ENCODE data around the gene HNRNPH3. TPM values are rescaled to one million over a fixed set of nuclear protein-coding genes. Genes with fewer than 3 reads are reported as not detected.

Gene HNRNPH3
- polyA plus RNA-seq, 1 donor from 2014 or later, result 74.2 TPM

DNA sequence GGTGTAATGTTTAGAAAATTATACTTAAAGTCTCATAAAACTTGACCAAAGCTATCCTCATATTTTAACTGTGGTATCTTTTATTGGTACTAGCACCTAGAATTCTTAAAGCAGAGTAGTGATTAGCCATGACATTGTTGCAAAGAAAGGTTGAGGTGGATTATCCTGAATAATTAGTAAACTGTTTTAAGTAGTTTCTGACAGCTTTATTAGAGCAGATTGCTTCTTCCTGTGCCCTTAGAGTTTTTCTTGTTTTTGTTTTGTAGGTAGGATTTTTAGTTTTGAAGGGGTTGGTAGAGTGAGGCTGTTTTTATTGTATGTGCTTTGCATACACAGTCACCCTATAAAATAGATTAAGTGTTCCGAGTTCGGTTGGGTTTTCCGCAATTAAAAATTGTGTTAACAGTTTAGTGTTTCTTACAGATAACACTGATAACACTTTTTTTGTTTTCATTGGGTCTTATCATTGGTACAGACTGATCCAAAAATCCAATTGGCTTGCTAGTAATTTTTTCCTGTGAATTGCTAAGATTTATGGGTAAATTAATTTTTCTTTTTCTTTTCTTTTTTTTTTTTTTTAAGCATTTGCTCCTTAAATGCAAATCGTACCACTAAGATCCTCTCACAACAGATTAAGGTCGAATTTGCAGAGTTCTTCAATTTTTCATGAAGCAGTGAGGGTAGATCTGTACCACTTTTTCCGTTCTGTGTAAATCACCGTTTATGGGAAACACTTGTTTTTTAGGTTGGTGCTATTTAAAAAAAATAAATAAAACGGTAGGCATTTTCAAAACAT is 3.0 kb downstream of the HNRNPH3 start:
- H3K9me3 ChIP-seq (ENCODE audit: low read length), result no peaks in the 10 kb centered on the region
- no peaks in the 10 kb centered on the region for H3K27me3 ChIP-seq (ENCODE audit: insufficient read depth, low read depth, low read length)
- H3K36me3 ChIP-seq (ENCODE audit: insufficient read depth, low read length), result no peaks in the 10 kb centered on the region
- H3K79me2 ChIP-seq (replicated peaks; ENCODE audit: insufficient read depth, low read length), result peaks cover 76% of the 10 kb centered on the region
- H3F3A ChIP-seq (ENCODE audit: insufficient read depth, low read length, poor library complexity, severe bottlenecking), result peaks cover 7% of the 10 kb centered on the region
- TF ChIP-seq MXI1 (conservative IDR thresholded peaks at IDR 0.05; ENCODE audit: poor library complexity, severe bottlenecking) (no peak), EZH2 (IDR thresholded peaks at IDR 0.05; ENCODE audit: borderline replicate concordance, insufficient read depth, low read length, poor library complexity, severe bottlenecking) (no peak), POLR2AphosphoS5 (IDR thresholded peaks at IDR 0.05) (no peak), TAF1 (IDR thresholded peaks at IDR 0.05; ENCODE audit: low read depth) (no peak), EP300 (conservative IDR thresholded peaks at IDR 0.05; ENCODE audit: poor library complexity, severe bottlenecking) (no peak), RAD21 (conservative IDR thresholded peaks at IDR 0.05) (no peak), SMC3 (conservative IDR thresholded peaks at IDR 0.05; ENCODE audit: poor library complexity) (no peak)
- TF ChIP-seq, protein P1, sequence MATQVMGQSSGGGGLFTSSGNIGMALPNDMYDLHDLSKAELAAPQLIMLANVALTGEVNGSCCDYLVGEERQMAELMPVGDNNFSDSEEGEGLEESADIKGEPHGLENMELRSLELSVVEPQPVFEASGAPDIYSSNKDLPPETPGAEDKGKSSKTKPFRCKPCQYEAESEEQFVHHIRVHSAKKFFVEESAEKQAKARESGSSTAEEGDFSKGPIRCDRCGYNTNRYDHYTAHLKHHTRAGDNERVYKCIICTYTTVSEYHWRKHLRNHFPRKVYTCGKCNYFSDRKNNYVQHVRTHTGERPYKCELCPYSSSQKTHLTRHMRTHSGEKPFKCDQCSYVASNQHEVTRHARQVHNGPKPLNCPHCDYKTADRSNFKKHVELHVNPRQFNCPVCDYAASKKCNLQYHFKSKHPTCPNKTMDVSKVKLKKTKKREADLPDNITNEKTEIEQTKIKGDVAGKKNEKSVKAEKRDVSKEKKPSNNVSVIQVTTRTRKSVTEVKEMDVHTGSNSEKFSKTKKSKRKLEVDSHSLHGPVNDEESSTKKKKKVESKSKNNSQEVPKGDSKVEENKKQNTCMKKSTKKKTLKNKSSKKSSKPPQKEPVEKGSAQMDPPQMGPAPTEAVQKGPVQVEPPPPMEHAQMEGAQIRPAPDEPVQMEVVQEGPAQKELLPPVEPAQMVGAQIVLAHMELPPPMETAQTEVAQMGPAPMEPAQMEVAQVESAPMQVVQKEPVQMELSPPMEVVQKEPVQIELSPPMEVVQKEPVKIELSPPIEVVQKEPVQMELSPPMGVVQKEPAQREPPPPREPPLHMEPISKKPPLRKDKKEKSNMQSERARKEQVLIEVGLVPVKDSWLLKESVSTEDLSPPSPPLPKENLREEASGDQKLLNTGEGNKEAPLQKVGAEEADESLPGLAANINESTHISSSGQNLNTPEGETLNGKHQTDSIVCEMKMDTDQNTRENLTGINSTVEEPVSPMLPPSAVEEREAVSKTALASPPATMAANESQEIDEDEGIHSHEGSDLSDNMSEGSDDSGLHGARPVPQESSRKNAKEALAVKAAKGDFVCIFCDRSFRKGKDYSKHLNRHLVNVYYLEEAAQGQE (IDR thresholded peaks at IDR 0.05; ENCODE audit: borderline replicate concordance), result no peak
- TF ChIP-seq, protein P2, sequence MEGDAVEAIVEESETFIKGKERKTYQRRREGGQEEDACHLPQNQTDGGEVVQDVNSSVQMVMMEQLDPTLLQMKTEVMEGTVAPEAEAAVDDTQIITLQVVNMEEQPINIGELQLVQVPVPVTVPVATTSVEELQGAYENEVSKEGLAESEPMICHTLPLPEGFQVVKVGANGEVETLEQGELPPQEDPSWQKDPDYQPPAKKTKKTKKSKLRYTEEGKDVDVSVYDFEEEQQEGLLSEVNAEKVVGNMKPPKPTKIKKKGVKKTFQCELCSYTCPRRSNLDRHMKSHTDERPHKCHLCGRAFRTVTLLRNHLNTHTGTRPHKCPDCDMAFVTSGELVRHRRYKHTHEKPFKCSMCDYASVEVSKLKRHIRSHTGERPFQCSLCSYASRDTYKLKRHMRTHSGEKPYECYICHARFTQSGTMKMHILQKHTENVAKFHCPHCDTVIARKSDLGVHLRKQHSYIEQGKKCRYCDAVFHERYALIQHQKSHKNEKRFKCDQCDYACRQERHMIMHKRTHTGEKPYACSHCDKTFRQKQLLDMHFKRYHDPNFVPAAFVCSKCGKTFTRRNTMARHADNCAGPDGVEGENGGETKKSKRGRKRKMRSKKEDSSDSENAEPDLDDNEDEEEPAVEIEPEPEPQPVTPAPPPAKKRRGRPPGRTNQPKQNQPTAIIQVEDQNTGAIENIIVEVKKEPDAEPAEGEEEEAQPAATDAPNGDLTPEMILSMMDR (IDR thresholded peaks at IDR 0.05; ENCODE audit: poor library complexity, severe bottlenecking), result no peak
- no peaks in the 10 kb centered on the region for H3K9me2 ChIP-seq (ENCODE audit: insufficient read depth, low read length)
- peak overlapping the region; percentile 99 for H3K9ac ChIP-seq (ENCODE audit: low read length)
- H2AFZ ChIP-seq (ENCODE audit: low read depth, low read length), result no peak overlapping the region
- H3K27ac ChIP-seq (ENCODE audit: low read length), result no peak overlapping the region
- H3K4me3 ChIP-seq (ENCODE audit: low read length), result peak overlapping the region; percentile 87
- peak overlapping the region; percentile 80 for H3K4me2 ChIP-seq (ENCODE audit: low read length)
- peaks cover 55% of the 10 kb centered on the region for H4K20me1 ChIP-seq (ENCODE audit: insufficient read depth)

DNA sequence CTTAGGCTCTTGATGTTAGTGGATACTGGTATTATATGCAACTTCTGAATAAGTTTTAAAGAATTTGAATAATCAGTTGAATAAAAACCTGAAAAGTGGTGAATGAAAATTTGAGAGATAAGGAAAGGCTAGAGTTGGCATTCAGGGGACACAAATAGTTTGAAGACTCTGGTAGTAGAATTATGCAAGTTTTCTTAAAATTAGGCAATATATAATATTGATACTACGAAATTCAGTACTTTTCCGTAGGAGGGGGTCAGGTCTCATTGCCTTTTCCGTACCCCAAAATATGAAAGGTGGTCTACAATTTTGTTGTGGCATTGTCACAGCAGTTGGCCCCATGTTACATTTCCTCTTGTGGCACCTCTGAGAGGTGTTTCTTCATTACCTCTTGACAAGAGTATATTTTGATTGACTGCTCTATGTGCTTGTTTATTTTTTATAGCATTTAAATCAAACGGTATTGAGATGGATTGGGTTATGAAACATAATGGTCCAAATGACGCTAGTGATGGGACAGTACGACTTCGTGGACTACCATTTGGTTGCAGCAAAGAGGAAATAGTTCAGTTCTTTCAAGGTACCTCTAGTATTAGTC is 5.0 kb downstream of the HNRNPH3 start:
- H3F3A ChIP-seq (ENCODE audit: insufficient read depth, low read length, poor library complexity, severe bottlenecking), result peaks cover 7% of the 10 kb centered on the region
- H3K9me3 ChIP-seq (ENCODE audit: low read length), result no peaks in the 10 kb centered on the region
- no peak overlapping the region for H3K27ac ChIP-seq (ENCODE audit: low read length)
- H3K27me3 ChIP-seq (ENCODE audit: insufficient read depth, low read depth, low read length), result no peaks in the 10 kb centered on the region
- H3K36me3 ChIP-seq (ENCODE audit: insufficient read depth, low read length), result peaks cover 9% of the 10 kb centered on the region
- H3K9ac ChIP-seq (ENCODE audit: low read length), result no peak overlapping the region
- H3K9me2 ChIP-seq (ENCODE audit: insufficient read depth, low read length), result no peaks in the 10 kb centered on the region
- no peak overlapping the region for H2AFZ ChIP-seq (ENCODE audit: low read depth, low read length)
- peak overlapping the region; percentile 87 for H3K4me3 ChIP-seq (ENCODE audit: low read length)
- peaks cover 65% of the 10 kb centered on the region for H4K20me1 ChIP-seq (ENCODE audit: insufficient read depth)
- peaks cover 93% of the 10 kb centered on the region for H3K79me2 ChIP-seq (replicated peaks; ENCODE audit: insufficient read depth, low read length)
- no peak for TF ChIP-seq TAF1 (IDR thresholded peaks at IDR 0.05; ENCODE audit: low read depth)
- TF ChIP-seq, protein P1 (IDR thresholded peaks at IDR 0.05; ENCODE audit: borderline replicate concordance), result no peak
- no peak for TF ChIP-seq SMC3 (conservative IDR thresholded peaks at IDR 0.05; ENCODE audit: poor library complexity)
- TF ChIP-seq, protein P2 (IDR thresholded peaks at IDR 0.05; ENCODE audit: poor library complexity, severe bottlenecking), result no peak
- TF ChIP-seq POLR2AphosphoS5 (IDR thresholded peaks at IDR 0.05), result no peak
- TF ChIP-seq EP300 (conservative IDR thresholded peaks at IDR 0.05; ENCODE audit: poor library complexity, severe bottlenecking), result no peak
- TF ChIP-seq RAD21 (conservative IDR thresholded peaks at IDR 0.05), result no peak
- no peak for TF ChIP-seq MXI1 (conservative IDR thresholded peaks at IDR 0.05; ENCODE audit: poor library complexity, severe bottlenecking)
- TF ChIP-seq EZH2 (IDR thresholded peaks at IDR 0.05; ENCODE audit: borderline replicate concordance, insufficient read depth, low read length, poor library complexity, severe bottlenecking), result no peak
- peak overlapping the region; percentile 80 for H3K4me2 ChIP-seq (ENCODE audit: low read length)

All from neural cell (in vitro differentiated cells).